Measurements from ENCODE around the gene TXNRD1. TPM values are rescaled to one million over a fixed set of nuclear protein-coding genes. Genes with fewer than 3 reads are reported as not detected.
A peak's percentile ranks its signal among the peaks of the same experiment; 100 is the strongest.

TXNRD1 gene
- total RNA-seq, 4 donors from 2014 or later: 243 to 594 (median 299) TPM

DNA sequence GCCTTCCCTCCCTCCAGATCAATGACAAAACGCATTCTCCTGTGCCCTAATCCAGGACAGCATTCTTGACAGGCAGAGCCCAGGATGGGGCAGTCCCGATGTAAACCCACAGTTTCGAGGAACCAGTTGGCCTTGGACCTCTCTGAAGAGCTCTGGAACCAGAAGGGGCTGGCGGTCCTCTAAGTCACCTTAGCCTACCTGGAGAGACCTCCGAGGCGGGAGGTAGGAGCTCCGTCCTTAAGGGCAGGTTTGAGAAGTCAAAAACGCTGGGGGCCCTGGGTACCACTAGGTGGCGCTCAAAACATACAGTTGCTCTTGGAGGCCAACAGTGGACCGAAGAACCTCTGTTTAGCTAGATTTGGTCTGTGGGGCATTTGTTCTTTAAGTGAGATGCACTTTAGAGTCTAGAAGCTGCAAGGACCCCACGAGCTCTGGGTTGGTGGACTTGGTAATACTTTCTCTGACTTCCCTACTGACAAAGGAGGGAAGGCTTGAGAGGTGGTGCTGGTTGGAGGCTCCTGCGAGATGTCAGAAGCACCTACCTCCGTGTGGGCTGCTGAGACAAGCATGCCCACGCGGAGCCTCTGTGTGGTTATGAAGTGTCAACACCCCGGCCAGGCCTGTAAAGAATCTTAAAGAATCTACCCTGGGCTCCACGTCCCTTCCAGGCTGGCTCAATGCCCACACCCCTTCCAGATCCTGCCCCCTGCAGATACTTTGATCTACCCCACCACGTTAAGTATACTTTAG lies 166.3 kb downstream of the TXNRD1 start:
- H3K4me1 ChIP-seq: peaks cover 7 to 10% (median 8%) of the 10 kb centered on the region in 4 donors
- H3K36me3 ChIP-seq: no peaks in the 10 kb centered on the region
- H3K27me3 ChIP-seq: no peaks in the 10 kb centered on the region
- DNase-seq (ENCODE audit: extremely low spot score): peak; percentile 94
- H3K4me3 ChIP-seq: no peak overlapping the region
- H3K9me3 ChIP-seq: no peaks in the 10 kb centered on the region
- no peak overlapping the region for H3K27ac ChIP-seq (replicated peaks in 1 of 4)
- intact Hi-C loops (cut with DNase I): loop anchor here (2.0 to 5.0 kb wide), 2 partner anchors 495 to 670 kb away; no protein-coding TSS in a partner anchor
- 20% methylated on average over 3 of the region's 18 CpGs for WGBS
- no peak for TF ChIP-seq POLR2AphosphoS5 (IDR thresholded peaks at IDR 0.05)
- TF ChIP-seq, protein P1, sequence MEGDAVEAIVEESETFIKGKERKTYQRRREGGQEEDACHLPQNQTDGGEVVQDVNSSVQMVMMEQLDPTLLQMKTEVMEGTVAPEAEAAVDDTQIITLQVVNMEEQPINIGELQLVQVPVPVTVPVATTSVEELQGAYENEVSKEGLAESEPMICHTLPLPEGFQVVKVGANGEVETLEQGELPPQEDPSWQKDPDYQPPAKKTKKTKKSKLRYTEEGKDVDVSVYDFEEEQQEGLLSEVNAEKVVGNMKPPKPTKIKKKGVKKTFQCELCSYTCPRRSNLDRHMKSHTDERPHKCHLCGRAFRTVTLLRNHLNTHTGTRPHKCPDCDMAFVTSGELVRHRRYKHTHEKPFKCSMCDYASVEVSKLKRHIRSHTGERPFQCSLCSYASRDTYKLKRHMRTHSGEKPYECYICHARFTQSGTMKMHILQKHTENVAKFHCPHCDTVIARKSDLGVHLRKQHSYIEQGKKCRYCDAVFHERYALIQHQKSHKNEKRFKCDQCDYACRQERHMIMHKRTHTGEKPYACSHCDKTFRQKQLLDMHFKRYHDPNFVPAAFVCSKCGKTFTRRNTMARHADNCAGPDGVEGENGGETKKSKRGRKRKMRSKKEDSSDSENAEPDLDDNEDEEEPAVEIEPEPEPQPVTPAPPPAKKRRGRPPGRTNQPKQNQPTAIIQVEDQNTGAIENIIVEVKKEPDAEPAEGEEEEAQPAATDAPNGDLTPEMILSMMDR (IDR thresholded peaks at IDR 0.05): peak; percentile 87 to 98 (median 93)

DNA sequence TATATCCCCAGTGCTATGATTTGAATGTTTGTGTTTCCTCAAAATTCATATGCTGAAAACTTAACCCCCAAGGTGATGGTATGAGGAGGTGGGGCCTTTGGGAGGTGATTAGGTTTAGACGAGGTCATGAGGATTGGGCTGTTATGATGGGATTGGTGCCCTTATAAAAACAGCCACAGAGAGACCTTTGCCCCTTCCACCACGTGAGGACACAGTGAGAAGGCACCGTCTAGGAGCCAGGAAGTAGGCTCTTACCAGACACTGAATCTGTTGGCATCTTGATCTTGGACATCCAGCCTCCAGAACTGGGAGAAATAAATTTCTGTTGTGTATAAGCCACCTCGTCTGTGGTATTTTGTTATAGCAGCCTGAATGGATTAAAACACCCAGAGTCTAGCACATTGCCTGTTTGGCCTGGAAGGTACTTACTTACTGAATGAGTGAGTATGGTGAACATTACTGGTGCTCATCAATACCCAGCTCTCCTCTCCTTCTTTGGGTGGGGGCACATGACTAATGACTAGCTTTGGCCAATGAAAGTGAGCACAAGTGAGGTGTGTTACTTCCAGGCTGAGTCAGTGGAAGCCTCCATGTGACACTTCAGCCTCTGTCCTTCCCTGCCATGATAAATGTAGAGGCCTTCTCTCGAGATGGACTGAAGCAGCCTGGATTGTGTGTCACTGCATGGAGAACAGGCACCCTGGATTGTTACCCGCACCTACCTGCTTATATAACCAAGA lies 168.7 kb downstream of the TXNRD1 start:
- Histone ChIP-seq H3K4me3 (no peak overlapping the region), H3K36me3 (no peaks in the 10 kb centered on the region), H3K27me3 (no peaks in the 10 kb centered on the region), H3K9me3 (no peaks in the 10 kb centered on the region), H3K4me1 (peaks cover 7 to 10% (median 8%) of the 10 kb centered on the region in 4 donors), H3K27ac (replicated peaks in 1 of 4) (no peak overlapping the region)
- 70% methylated on average over 4 of the region's 6 CpGs for WGBS
- no peak for DNase-seq (ENCODE audit: extremely low spot score)
- intact Hi-C loops (cut with DNase I): loop anchor here (5.0 kb wide), 1 partner anchor 668 kb away; no protein-coding TSS in a partner anchor
- TF ChIP-seq, protein P1 (IDR thresholded peaks at IDR 0.05): no peak
- TF ChIP-seq EP300 (IDR thresholded peaks at IDR 0.05) (no peak), POLR2A (IDR thresholded peaks at IDR 0.05; ENCODE audit: low read depth) (no peak), POLR2AphosphoS5 (IDR thresholded peaks at IDR 0.05) (no peak)

DNA sequence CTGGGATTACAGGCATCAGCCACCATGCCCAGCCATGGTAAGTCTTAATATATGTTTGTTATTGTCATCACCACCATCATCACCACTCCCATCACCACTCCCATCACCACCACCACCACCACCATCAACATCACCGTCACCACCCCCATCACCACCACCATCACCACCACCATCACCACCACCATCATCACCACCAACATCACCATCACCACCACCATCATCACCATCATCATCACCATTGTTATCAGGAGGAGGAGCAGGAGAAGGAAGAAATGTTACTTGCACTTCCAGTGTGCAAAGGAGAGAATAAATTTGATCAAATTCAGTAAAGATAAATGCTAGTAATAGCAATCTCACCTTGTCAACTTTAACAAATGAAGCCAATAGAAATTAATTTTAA lies 169.9 kb downstream of the TXNRD1 start:
- peaks cover 7 to 10% (median 8%) of the 10 kb centered on the region in 4 donors for H3K4me1 ChIP-seq
- TF ChIP-seq POLR2A (IDR thresholded peaks at IDR 0.05; ENCODE audit: low read depth) (no peak), EP300 (IDR thresholded peaks at IDR 0.05) (no peak), POLR2AphosphoS5 (IDR thresholded peaks at IDR 0.05) (no peak)
- TF ChIP-seq, protein P1 (IDR thresholded peaks at IDR 0.05): no peak
- WGBS: 84% methylated on average over 1 of the region's 1 CpG
- intact Hi-C loops (cut with DNase I): no loop called here
- no peaks in the 10 kb centered on the region for H3K9me3 ChIP-seq
- no peaks in the 10 kb centered on the region for H3K36me3 ChIP-seq
- DNase-seq (ENCODE audit: extremely low spot score): no peak
- H3K27ac ChIP-seq (replicated peaks in 1 of 4): no peak overlapping the region
- H3K4me3 ChIP-seq: no peak overlapping the region
- H3K27me3 ChIP-seq: no peaks in the 10 kb centered on the region

DNA sequence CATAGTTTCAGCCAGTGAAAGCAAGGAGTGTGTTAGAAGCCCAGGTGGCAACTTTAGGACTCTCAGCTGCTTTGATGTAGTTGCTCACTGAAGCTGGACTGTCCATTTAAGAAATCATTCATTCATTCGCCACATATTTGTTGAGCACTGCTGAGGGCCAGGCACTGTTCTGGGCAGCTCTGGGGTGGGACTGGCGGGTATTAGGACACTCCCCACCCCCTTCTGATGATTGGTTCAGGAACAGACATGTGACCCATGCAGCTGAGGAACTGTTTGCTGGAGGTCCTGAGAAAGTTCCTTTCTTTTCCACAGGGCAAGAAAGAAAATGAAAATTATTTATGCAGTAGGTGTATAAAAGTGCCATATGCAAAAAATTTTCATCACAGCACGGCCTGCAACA lies 170.9 kb downstream of the TXNRD1 start:
- Histone ChIP-seq H3K4me1 (peaks cover 7 to 10% (median 8%) of the 10 kb centered on the region in 4 donors), H3K9me3 (no peaks in the 10 kb centered on the region), H3K27ac (replicated peaks in 1 of 4) (no peak overlapping the region), H3K27me3 (no peaks in the 10 kb centered on the region), H3K4me3 (no peak overlapping the region), H3K36me3 (no peaks in the 10 kb centered on the region)
- intact Hi-C loops (cut with DNase I): no loop called here
- TF ChIP-seq POLR2AphosphoS5 (IDR thresholded peaks at IDR 0.05) (no peak), POLR2A (IDR thresholded peaks at IDR 0.05; ENCODE audit: low read depth) (no peak), EP300 (IDR thresholded peaks at IDR 0.05) (no peak)
- TF ChIP-seq, protein P1 (IDR thresholded peaks at IDR 0.05): no peak
- 96% methylated on average over 3 of the region's 3 CpGs for WGBS
- no peak for DNase-seq (ENCODE audit: extremely low spot score)

All from esophagus muscularis mucosa (tissue), 4 donors.